HepG2 (cell line): ENCODE data around the gene BGN. TPM values are rescaled to one million over a fixed set of nuclear protein-coding genes. Genes with fewer than 3 reads are reported as not detected.
A peak's percentile ranks its signal among the peaks of the same experiment; 100 is the strongest.

ENCODE experiments used
- ATM ChIP-seq: fragments of 450-650 bp; IDR thresholded peaks from 2 replicates; pipeline ENCODE4 v1.7.1; 2017; ENCODE audit warnings: mild to moderate bottlenecking, borderline replicate concordance
- CEBPB ChIP-seq: IDR thresholded peaks from 2 replicates; pipeline ENCODE4 v1.6.1; 2011; ENCODE audit warnings: low read depth, low read length, improper control_type of control experiment, borderline replicate concordance
- DMAP1 ChIP-seq: IDR thresholded peaks from 2 replicates; pipeline ENCODE4 v1.6.1; 2016
- FOXP4 ChIP-seq: sonication (generic); formaldehyde crosslinking; IDR thresholded peaks from 2 replicates; pipeline ENCODE4 v1.4.0; 2020; ENCODE audit warnings: missing genetic modification reagents
- HNRNPK ChIP-seq: fragments of 200-400 bp; formaldehyde crosslinking; IDR thresholded peaks from 2 replicates; pipeline ENCODE4 v1.6.1; 2018; ENCODE audit warnings: low read length, low read depth, moderate library complexity, mild to moderate bottlenecking; ENCODE audit not compliant: poor library complexity, severe bottlenecking
- MEIS2 ChIP-seq: sonication (generic); formaldehyde crosslinking; IDR thresholded peaks from 2 replicates; pipeline ENCODE4 v1.9.0; 2021; ENCODE audit warnings: mild to moderate bottlenecking, missing genetic modification reagents
- MYC ChIP-seq: sonication (generic); formaldehyde crosslinking; IDR thresholded peaks from 2 replicates; pipeline ENCODE4 v1.9.0; 2021; ENCODE audit warnings: missing genetic modification reagents, borderline replicate concordance
- NCOR1 ChIP-seq: fragments of 200-600 bp; sonication (generic); IDR thresholded peaks from 2 replicates; pipeline ENCODE4 v1.7.0; 2017; ENCODE audit warnings: antibody characterized with exemption, low read length, borderline replicate concordance
- NONO ChIP-seq, 2 experiments: fragments of 450-650 bp in 1 of 2; sonication (generic) in 1 of 2; formaldehyde crosslinking in 1 of 2; IDR thresholded peaks in 1 of 2; conservative IDR thresholded peaks in 1 of 2; 2 replicates each; pipeline versions ENCODE4 v1.6.1 to v1.8.0; 2017 to 2022; ENCODE audit warnings: mild to moderate bottlenecking in 1 of 2, missing genetic modification reagents in 1 of 2, moderate library complexity in 1 of 2
- NR2F1 ChIP-seq, 2 experiments: fragments of 450-650 bp in 1 of 2; formaldehyde crosslinking in 1 of 2; IDR thresholded peaks; 2 replicates each; pipeline versions ENCODE4 v1.5.0 to v1.6.1; 2016 to 2020; ENCODE audit warnings: mild to moderate bottlenecking in 1 of 2, missing compliant biosample characterization in 1 of 2, missing genetic modification reagents in 1 of 2, moderate library complexity in 1 of 2
- TEAD2 ChIP-seq: sonication (generic); formaldehyde crosslinking; IDR thresholded peaks from 2 replicates; pipeline ENCODE4 v1.9.0; 2021; ENCODE audit warnings: missing genetic modification reagents
- THAP11 ChIP-seq: IDR thresholded peaks from 2 replicates; pipeline ENCODE4 v1.6.1; 2016; ENCODE audit warnings: missing biosample characterization, missing genetic modification reagents
- ZNF431 ChIP-seq: sonication (generic); formaldehyde crosslinking; IDR thresholded peaks from 2 replicates; pipeline ENCODE4 v1.9.0; 2022; ENCODE audit warnings: missing genetic modification reagents, low read depth, mild to moderate bottlenecking, borderline replicate concordance
- ZNF510 ChIP-seq: sonication (generic); formaldehyde crosslinking; IDR thresholded peaks from 2 replicates; pipeline ENCODE4 v1.4.0; 2020; ENCODE audit warnings: low read depth, mild to moderate bottlenecking, missing genetic modification reagents
- ZNF577 ChIP-seq: sonication (generic); formaldehyde crosslinking; IDR thresholded peaks from 2 replicates; pipeline ENCODE4 v1.4.0; 2020; ENCODE audit warnings: mild to moderate bottlenecking, low read depth, missing genetic modification reagents, borderline replicate concordance
- ZNF710 ChIP-seq: sonication (generic); formaldehyde crosslinking; IDR thresholded peaks from 2 replicates; pipeline ENCODE4 v1.5.0; 2020; ENCODE audit warnings: mild to moderate bottlenecking, missing genetic modification reagents, borderline replicate concordance
- polyA plus RNA-seq, 8 experiments: library from polyadenylated mRNA; depleted of rRNA in 3 of 8; stranded (reverse) in 7 of 8; unstranded in 1 of 8; fragments of >200 nt; fragmentation: Illumina TruSeq in 4 of 8; extraction: Trizol in 4 of 8; gene quantifications; 2 replicates each; pipeline versions ENCODE4 v1.2.1 to v1.2.3, GENCODE V29; 2011 to 2016; ENCODE audit warnings: low read depth in 4 of 8, missing spikeins in 1 of 8, mixed read lengths in 1 of 8; ENCODE audit not compliant: insufficient read depth in 1 of 8
- total RNA-seq, 5 experiments: library from RNA; depleted of rRNA; stranded (reverse); fragments of >200 nt; fragmentation: Illumina TruSeq; extraction: Trizol; gene quantifications; 2 replicates each; pipeline ENCODE4 v1.2.3, GENCODE V29; 2016; ENCODE audit warnings: low read depth in 1 of 5
- TF ChIP-seq, protein P1 (sequence below): sonication (generic); formaldehyde crosslinking; IDR thresholded peaks from 2 replicates; pipeline ENCODE4 v1.4.0; 2020; ENCODE audit warnings: missing genetic modification reagents, borderline replicate concordance
- TF ChIP-seq, protein P2 (sequence below): sonication (generic); formaldehyde crosslinking; conservative IDR thresholded peaks from 2 replicates; pipeline ENCODE4 v1.5.0; 2020; ENCODE audit warnings: missing genetic modification reagents

BGN gene
- total and polyA plus RNA-seq, 2 of the 13 experiments (the other 11 are each of a cell fraction or from before 2014, with no cell fraction given): 0.18 to 0.63 TPM

DNA sequence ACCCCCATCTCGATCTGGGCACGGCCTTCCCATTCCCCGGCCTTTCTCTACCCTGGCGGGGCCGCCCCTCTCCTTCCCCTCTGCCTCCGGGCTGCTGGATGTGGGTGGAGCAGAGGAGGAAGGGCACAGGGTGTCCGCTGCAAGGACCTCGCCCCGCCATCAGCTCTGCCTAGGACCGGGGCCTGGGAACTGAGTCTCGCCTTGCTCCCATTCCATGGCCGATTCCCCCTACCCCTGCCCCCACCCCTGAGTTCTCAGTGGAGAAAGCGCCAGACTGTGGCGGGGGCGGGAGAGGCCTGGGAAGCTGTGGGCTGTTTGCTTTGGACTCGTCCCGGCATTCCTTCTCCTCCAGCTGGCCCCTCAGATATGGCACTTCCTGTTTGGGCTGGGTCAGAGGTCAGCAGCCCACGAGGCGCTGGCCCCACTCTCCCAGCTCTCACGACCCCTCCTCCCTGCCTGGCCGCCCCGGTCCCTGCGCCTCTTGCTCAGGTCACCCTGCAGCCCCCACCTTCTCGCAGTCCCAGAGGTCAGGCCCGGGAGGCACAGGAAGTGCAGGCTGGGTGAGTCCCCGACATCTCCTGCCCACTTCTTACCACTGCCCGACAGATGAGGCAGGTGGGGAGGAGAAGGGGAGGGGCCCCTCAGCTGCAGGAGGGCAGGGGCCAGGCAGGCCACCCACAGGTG, 6.4 kb upstream of the BGN start (continued):
- TF ChIP-seq ZNF710 (no peak), MEIS2 (CRISPR knock-in tag) (no peak), ZNF431 (no peak), THAP11 (no peak; the same call in 1 of the 2 replicates), FOXP4 (peak; percentile 42; the same call in 1 of the 2 replicates), ZNF510 (no peak), CEBPB (no peak), DMAP1 (CRISPR knock-in tag) (no peak), ZNF577 (CRISPR knock-in tag) (no peak), ATM (no peak), NCOR1 (no peak), MYC (CRISPR knock-in tag) (peak; percentile 58; the same call in 1 of the 2 replicates), HNRNPK (no peak), TEAD2 (CRISPR knock-in tag) (no peak), NONO (IDR thresholded peaks at IDR 0.05) (no peak), NONO (CRISPR knock-in tag; conservative IDR thresholded peaks at IDR 0.05) (peak; percentile 47; the same call in 1 of the 2 replicates), NR2F1 (CRISPR knock-in tag; IDR thresholded peaks at IDR 0.05) (peak; percentile 63 to 77)
- TF ChIP-seq, protein P1, sequence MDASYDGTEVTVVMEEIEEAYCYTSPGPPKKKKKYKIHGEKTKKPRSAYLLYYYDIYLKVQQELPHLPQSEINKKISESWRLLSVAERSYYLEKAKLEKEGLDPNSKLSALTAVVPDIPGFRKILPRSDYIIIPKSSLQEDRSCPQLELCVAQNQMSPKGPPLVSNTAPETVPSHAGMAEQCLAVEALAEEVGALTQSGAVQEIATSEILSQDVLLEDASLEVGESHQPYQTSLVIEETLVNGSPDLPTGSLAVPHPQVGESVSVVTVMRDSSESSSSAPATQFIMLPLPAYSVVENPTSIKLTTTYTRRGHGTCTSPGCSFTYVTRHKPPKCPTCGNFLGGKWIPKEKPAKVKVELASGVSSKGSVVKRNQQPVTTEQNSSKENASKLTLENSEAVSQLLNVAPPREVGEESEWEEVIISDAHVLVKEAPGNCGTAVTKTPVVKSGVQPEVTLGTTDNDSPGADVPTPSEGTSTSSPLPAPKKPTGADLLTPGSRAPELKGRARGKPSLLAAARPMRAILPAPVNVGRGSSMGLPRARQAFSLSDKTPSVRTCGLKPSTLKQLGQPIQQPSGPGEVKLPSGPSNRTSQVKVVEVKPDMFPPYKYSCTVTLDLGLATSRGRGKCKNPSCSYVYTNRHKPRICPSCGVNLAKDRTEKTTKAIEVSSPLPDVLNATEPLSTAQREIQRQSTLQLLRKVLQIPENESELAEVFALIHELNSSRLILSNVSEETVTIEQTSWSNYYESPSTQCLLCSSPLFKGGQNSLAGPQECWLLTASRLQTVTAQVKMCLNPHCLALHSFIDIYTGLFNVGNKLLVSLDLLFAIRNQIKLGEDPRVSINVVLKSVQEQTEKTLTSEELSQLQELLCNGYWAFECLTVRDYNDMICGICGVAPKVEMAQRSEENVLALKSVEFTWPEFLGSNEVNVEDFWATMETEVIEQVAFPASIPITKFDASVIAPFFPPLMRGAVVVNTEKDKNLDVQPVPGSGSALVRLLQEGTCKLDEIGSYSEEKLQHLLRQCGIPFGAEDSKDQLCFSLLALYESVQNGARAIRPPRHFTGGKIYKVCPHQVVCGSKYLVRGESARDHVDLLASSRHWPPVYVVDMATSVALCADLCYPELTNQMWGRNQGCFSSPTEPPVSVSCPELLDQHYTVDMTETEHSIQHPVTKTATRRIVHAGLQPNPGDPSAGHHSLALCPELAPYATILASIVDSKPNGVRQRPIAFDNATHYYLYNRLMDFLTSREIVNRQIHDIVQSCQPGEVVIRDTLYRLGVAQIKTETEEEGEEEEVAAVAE (CRISPR knock-in tag): no peak
- TF ChIP-seq, protein P2, sequence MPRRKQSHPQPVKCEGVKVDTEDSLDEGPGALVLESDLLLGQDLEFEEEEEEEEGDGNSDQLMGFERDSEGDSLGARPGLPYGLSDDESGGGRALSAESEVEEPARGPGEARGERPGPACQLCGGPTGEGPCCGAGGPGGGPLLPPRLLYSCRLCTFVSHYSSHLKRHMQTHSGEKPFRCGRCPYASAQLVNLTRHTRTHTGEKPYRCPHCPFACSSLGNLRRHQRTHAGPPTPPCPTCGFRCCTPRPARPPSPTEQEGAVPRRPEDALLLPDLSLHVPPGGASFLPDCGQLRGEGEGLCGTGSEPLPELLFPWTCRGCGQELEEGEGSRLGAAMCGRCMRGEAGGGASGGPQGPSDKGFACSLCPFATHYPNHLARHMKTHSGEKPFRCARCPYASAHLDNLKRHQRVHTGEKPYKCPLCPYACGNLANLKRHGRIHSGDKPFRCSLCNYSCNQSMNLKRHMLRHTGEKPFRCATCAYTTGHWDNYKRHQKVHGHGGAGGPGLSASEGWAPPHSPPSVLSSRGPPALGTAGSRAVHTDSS: no peak
